Anterior cingulate cortex (tissue), 58 donors: ENCODE data around the gene KLF1.
A peak's percentile ranks its signal among the peaks of the same experiment; 100 is the strongest.
"Not testable (repeated sequence)": the region's sequence is repeated elsewhere in the genome, so short reads cannot be mapped to it uniquely, and the experiment has no call there.

Experiments used
- DNase-seq, 58 donors: peaks; one replicate each; lab custom pipeline; 2025; lab: John Stamatoyannopoulos, UW

Gene KLF1

GRCh38 chr19:12886969-12887747 lies at the start of gene KLF1:
Gene KLF1 (minus strand): TSS chr19:12887201. CDS start chr19:12887140, 61 bp downstream.
- DNase-seq, result no peak

DNA sequence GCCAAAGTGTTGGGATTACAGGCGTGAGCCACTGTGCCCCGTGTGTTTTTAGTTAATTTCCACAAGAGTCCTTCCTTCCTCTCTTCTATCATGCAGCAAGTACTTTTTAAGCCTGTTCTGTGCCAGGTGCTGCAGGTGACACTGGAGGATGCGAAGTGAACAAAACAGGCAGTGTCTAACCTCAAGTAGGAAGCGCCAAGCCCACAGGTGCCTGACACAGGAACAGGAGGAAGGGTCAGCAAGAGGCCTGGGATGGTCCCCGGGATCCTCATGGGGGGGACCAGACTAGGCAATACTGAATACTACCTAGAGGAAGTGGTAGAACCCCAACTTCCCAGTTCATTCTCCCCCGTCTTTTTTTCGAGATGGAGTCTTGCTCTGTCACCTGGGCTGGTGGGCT lies 49.6 kb upstream of the KLF1 start:
- no peak for DNase-seq

DNA sequence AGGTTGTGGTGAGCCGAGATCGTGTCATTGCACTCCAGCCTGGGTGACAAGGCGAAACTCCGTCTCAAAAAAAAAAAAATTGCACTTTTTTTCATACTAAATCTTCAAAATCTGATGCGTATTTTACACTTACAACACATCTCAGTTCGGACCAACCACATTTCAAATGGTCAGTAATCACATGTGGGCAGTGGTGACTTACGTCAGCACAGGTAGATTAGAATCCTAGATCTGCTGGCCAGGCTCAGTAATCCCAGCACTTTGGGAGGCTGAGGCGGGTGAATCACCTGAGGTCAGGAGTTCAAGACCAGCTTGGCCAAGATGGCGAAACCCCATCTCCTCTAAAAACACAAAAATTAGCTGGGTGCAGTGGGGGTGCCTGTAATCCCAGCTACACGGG lies 48.1 kb upstream of the KLF1 start:
- no peak for DNase-seq

- DNase-seq, result peak; percentile 65 to 97 (median 92)
These were observed 46.5 kb upstream of the KLF1 start, which contains the start of gene FARSA for GRCh38 chr19:12933287-12934072. Gene FARSA (minus strand): TSS chr19:12933711. CDS start chr19:12933696, 15 bp downstream.

GRCh38 chr19:12932392-12933286 lies 45.6 kb upstream of the KLF1 start:
- DNase-seq, result peak in 1 of 58 donors; percentile 8

GRCh38 chr19:12930002-12930645 lies 43.1 kb upstream of the KLF1 start:
- no peak for DNase-seq

GRCh38 chr19:12924621-12925310 lies 37.8 kb upstream of the KLF1 start:
- no peak for DNase-seq

DNA sequence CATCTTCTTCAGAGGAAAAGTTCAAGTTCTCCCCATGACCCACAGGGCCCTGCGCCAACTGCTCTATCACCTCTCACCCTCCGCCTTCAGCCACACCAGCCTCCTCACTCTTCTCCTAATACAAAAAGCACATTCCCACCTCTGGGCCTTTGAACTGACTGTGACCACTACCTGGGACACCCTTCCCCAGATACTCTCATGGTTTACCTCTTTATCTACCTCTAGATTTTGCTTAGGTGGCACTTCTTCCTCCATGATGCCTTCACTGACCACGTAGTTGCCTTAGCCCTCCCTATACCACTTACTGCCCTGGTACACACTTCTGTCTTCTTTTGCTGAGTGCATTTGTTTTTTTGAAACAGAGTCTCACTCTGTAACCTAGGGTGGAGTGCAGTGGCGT lies 36.0 kb upstream of the KLF1 start:
- DNase-seq, result no peak

- no peak for DNase-seq
These were observed 34.0 kb upstream of the KLF1 start for GRCh38 chr19:12921047-12921446.

- no peak for DNase-seq
These were observed 31.3 kb upstream of the KLF1 start for GRCh38 chr19:12918253-12918652.

DNA sequence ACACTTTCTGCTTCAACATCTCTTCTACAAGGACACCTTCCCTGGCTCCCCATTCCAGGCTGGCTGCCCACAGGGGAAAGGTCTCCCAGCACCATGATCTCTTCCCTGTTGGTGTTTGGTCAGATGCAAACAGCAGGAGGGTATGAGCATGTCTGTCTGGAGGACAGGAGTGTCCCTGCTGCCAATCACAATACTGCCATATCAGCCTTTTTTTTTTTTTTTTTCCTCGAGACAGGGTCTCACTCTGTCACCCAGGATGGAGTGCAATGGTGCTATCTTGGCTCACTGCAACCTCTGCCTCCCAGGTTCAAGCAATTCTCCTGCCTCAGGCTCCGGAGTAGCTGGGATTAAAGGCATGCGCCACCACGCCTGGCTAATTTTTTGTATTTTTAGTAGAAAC lies 28.9 kb upstream of the KLF1 start:
- not testable (repeated sequence) for DNase-seq

- DNase-seq, result peak in 21 of 58 donors; percentile 6 to 46 (median 23)
These were observed 27.1 kb upstream of the KLF1 start for GRCh38 chr19:12913851-12914690.

GRCh38 chr19:12913011-12913561 lies 26.1 kb upstream of the KLF1 start:
- peak; percentile 12 to 94 (median 80) for DNase-seq

DNA sequence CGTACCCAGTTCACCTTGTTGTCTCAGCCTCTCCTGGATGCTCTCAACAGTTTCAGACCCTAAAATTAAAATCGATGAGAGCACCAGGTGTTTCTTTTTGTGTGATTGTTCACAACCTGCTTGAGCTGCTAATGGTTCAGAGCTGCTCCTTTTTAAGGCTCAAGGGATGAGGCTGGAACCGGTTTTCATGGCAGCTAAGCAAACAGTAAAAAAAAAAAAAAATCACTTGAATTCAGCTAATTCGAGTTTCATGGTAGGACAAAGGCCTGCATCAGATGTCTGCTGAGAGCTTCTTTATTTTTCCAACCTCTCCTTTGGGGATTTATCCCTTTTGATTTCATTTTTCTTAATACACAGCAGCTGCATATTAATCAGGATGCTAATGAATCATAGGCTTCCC lies 25.6 kb upstream of the KLF1 start:
- DNase-seq, result peak in 1 of 58 donors; percentile 64

GRCh38 chr19:12907166-12907565 lies 20.2 kb upstream of the KLF1 start:
- no peak for DNase-seq

- DNase-seq, result no peak
These were observed 13.0 kb upstream of the KLF1 start for GRCh38 chr19:12899891-12900518.

GRCh38 chr19:12896460-12896859 lies 9.5 kb upstream of the KLF1 start:
- DNase-seq, result peak in 3 of 58 donors; percentile 11 to 46 (median 15)

GRCh38 chr19:12893582-12893981 lies 6.6 kb upstream of the KLF1 start:
- DNase-seq, result no peak
